ENCODE data around the gene TRAPPC4. TPM values are rescaled to one million over a fixed set of nuclear protein-coding genes. Genes with fewer than 3 reads are reported as not detected.

The TRAPPC4 gene
- total RNA-seq, 4 donors from 2014 or later: 8.2 to 55.4 (median 28.6) TPM

DNA sequence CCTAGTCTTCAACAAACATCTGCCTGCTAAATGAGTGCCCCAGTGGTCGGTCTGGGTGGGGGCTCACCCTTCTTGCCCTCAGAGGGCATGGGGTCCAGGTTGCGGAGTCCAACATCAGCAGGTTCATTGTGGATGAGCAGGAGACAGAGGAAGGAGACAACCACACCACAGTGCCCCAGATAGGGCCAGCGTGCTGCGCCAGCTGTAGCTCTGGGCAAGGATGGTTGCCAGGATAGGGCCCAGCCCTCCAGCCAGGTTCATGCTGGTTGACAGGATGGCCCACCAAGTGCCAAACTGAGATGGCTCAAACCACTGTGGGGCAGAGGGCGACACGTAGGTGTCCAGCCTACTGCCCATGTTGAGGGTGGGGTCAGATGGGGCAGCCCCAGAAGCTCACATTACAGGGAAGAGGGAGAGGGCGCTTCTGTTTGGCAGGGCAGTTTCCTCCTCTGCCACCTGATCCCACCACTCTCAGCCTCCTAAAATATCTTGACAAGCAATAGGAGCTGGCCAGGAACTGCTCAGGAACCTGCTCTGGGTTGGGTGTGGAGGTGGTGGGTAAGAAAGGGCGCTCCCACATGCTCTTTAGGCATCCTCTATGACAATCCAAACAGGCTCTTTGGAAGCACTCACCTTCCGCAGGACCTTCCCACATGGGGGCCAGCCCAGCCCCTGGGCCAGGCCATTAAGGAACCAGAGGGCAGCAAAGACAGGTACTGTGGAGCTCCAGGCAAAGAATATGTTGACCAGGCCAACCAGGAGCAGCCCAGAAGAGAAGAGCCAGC lies 9.2 kb downstream of the TRAPPC4 start:
- intact Hi-C loops (cut with DNase I; ENCODE audit: low total_unique reads): no loop called here
- no peak overlapping the region for H3K4me3 ChIP-seq
- no peak for DNase-seq
- TF ChIP-seq, protein P1, sequence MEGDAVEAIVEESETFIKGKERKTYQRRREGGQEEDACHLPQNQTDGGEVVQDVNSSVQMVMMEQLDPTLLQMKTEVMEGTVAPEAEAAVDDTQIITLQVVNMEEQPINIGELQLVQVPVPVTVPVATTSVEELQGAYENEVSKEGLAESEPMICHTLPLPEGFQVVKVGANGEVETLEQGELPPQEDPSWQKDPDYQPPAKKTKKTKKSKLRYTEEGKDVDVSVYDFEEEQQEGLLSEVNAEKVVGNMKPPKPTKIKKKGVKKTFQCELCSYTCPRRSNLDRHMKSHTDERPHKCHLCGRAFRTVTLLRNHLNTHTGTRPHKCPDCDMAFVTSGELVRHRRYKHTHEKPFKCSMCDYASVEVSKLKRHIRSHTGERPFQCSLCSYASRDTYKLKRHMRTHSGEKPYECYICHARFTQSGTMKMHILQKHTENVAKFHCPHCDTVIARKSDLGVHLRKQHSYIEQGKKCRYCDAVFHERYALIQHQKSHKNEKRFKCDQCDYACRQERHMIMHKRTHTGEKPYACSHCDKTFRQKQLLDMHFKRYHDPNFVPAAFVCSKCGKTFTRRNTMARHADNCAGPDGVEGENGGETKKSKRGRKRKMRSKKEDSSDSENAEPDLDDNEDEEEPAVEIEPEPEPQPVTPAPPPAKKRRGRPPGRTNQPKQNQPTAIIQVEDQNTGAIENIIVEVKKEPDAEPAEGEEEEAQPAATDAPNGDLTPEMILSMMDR (IDR thresholded peaks at IDR 0.05): no peak
- TF ChIP-seq POLR2A (IDR thresholded peaks at IDR 0.05): no peak
- no peaks in the 10 kb centered on the region for H3K27me3 ChIP-seq
- no peak overlapping the region for H3K27ac ChIP-seq
- H3K9me3 ChIP-seq: no peaks in the 10 kb centered on the region
- no peaks in the 10 kb centered on the region for H3K36me3 ChIP-seq
- no peaks in the 10 kb centered on the region for H3K4me1 ChIP-seq

DNA sequence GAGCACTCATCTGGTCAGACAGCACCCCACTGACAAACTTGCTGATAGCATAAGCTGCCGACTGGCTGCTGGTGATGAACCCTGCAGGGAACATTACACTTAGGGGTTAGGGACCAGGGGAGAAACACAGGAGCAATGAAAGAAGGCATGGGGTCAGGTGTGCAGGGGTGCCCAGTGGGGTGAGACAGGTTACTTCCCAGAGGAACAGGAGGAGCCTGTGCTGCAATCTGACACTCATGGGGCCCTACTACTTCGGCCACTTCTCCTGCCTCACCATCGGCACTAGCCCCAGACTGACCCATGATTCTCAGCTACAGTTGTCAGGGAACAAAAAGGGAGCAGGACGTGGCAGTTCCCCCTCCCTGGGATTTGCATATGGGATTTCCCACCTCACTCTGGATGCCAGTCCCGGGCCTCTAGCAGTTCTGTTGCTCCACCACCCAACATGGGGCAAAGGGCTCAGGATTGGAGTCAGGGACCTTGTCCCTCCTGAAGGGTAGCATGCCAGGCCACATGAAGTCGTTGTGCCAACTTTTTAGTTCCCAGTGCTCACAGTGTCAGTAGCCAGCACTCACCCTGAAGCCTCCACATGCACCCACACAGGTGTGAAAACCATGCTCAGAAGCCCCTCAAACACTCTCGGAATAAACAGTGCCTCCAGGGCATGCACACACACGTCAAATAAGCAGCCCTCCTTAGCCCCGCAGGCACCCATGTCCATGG lies 9.9 kb downstream of the TRAPPC4 start:
- no peak for DNase-seq
- Histone ChIP-seq H3K4me1 (no peaks in the 10 kb centered on the region), H3K36me3 (no peaks in the 10 kb centered on the region), H3K4me3 (no peak overlapping the region), H3K9me3 (no peaks in the 10 kb centered on the region), H3K27me3 (no peaks in the 10 kb centered on the region), H3K27ac (peak overlapping the region in 1 of 2 donors; percentile 82)
- TF ChIP-seq, protein P1 (IDR thresholded peaks at IDR 0.05): no peak
- no peak for TF ChIP-seq POLR2A (IDR thresholded peaks at IDR 0.05)
- intact Hi-C loops (cut with DNase I; ENCODE audit: low total_unique reads): no loop called here

DNA sequence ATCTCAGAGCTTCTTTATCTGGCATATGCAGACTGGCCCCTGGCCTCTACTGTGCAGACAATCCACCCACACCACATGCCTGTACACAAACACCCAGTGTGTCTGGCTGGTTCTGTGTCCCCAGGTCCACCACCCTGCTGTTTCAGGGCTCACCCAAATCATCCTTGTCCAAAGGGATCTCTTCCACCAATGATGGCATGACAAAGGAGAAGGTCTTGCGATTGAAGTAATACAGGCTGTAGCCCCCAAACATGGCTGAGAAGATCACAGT lies 10.4 kb downstream of the TRAPPC4 start:
- no peaks in the 10 kb centered on the region for H3K27me3 ChIP-seq
- intact Hi-C loops (cut with DNase I; ENCODE audit: low total_unique reads): no loop called here
- H3K9me3 ChIP-seq: no peaks in the 10 kb centered on the region
- DNase-seq: no peak
- TF ChIP-seq, protein P1 (IDR thresholded peaks at IDR 0.05): no peak
- no peak for TF ChIP-seq POLR2A (IDR thresholded peaks at IDR 0.05)
- H3K36me3 ChIP-seq: no peaks in the 10 kb centered on the region
- no peaks in the 10 kb centered on the region for H3K4me1 ChIP-seq
- peak overlapping the region in 1 of 2 donors; percentile 82 for H3K27ac ChIP-seq
- no peak overlapping the region for H3K4me3 ChIP-seq

DNA sequence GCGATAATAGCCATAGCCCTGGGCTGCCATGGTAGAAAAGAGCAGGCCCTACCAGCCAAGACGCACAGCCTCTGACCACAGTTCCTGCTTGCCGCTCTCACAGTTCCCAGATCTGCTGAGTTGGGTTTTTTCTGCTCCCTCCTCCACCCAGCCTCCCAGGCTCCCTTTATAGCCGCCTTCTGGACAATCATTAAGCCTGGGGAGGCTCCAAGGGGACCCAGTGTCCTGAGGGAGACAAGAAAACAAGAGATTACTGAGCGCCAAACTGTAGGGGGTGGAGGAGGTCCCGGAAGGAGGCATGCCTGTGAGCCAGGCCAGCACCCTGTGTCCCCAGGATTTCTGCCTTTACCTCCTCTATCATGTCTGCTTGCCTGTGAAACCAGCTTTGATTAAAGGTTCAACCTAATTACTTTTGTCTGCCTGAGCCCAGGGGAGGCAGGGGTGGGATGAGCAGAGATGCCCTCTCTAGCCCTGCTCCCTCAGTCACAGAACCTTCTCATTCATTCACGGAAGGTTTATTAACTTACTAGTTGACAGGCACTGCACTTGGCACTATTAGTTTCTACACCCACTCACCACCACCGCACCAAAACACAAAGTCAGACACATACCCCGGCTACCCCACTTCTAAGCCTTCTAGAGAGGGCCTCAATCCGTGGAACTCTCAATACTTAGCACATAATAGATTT lies 10.9 kb downstream of the TRAPPC4 start:
- intact Hi-C loops (cut with DNase I; ENCODE audit: low total_unique reads): no loop called here
- H3K9me3 ChIP-seq: no peaks in the 10 kb centered on the region

More for the DNA sequence above, 10.9 kb downstream of the TRAPPC4 start:
- Histone ChIP-seq H3K27me3 (no peaks in the 10 kb centered on the region), H3K4me1 (no peaks in the 10 kb centered on the region), H3K36me3 (no peaks in the 10 kb centered on the region), H3K27ac (peak overlapping the region; percentile 67 to 82), H3K4me3 (peak overlapping the region; percentile 56 to 59)
- DNase-seq: no peak
- no peak for TF ChIP-seq POLR2A (IDR thresholded peaks at IDR 0.05)
- TF ChIP-seq, protein P1 (IDR thresholded peaks at IDR 0.05): no peak
